ENCODE data around the gene RAPGEF4. TPM values are rescaled to one million over a fixed set of nuclear protein-coding genes. Genes with fewer than 3 reads are reported as not detected.

Gene RAPGEF4
- total RNA-seq, 4 donors from 2014 or later = 1.4 to 5.5 (median 1.8) TPM

GRCh38 chr2:172922306-172922705 is 186.7 kb downstream of the RAPGEF4 start:
- no peak overlapping the region for H3K4me3 ChIP-seq
- DNase-seq (no peak), ATAC-seq (no peak)
- intact Hi-C loops (cut with DNase I; ENCODE audit: low total_unique reads) = no loop called here
- H3K4me1 ChIP-seq = peaks cover 6 to 17% of the 10 kb centered on the region in 2 donors
- H3K9me3 ChIP-seq = no peaks in the 10 kb centered on the region
- H3K36me3 ChIP-seq = no peaks in the 10 kb centered on the region
- in situ Hi-C loops (cut with MboI; ENCODE audit: low sequenced_read_pairs in 4 of 4) = no loop called here
- H3K27ac ChIP-seq = no peak overlapping the region
- TF ChIP-seq POLR2A (IDR thresholded peaks at IDR 0.05) (no peak), CTCF (IDR thresholded peaks at IDR 0.05 in 4 of 5, conservative IDR thresholded peaks at IDR 0.05 in 1 of 5) (no peak)
- H3K27me3 ChIP-seq = no peaks in the 10 kb centered on the region

GRCh38 chr2:172922815-172923214 is 187.2 kb downstream of the RAPGEF4 start:
- in situ Hi-C loops (cut with MboI; ENCODE audit: low sequenced_read_pairs in 4 of 4) = no loop called here
- intact Hi-C loops (cut with DNase I; ENCODE audit: low total_unique reads) = no loop called here

GRCh38 chr2:172924097-172924660 is 188.5 kb downstream of the RAPGEF4 start:
- intact Hi-C loops (cut with DNase I; ENCODE audit: low total_unique reads) = no loop called here
- in situ Hi-C loops (cut with MboI; ENCODE audit: low sequenced_read_pairs in 4 of 4) = no loop called here
- no peak for ATAC-seq
- H3K36me3 ChIP-seq = no peaks in the 10 kb centered on the region
- H3K4me3 ChIP-seq = no peak overlapping the region
- peaks cover 10 to 17% of the 10 kb centered on the region in 2 donors for H3K4me1 ChIP-seq
- no peak for DNase-seq
- H3K27me3 ChIP-seq = no peaks in the 10 kb centered on the region
- H3K9me3 ChIP-seq = no peaks in the 10 kb centered on the region
- H3K27ac ChIP-seq = no peak overlapping the region
- TF ChIP-seq POLR2A (IDR thresholded peaks at IDR 0.05) (no peak), CTCF (IDR thresholded peaks at IDR 0.05 in 4 of 5, conservative IDR thresholded peaks at IDR 0.05 in 1 of 5) (no peak)

More at GRCh38 chr2:172922815-172923214, 187.2 kb downstream of the RAPGEF4 start:
- DNase-seq (no peak), ATAC-seq (no peak)
- Histone ChIP-seq H3K4me3 (no peak overlapping the region), H3K36me3 (no peaks in the 10 kb centered on the region), H3K27ac (no peak overlapping the region), H3K27me3 (no peaks in the 10 kb centered on the region), H3K9me3 (no peaks in the 10 kb centered on the region), H3K4me1 (peaks cover 10 to 17% of the 10 kb centered on the region in 2 donors)
- TF ChIP-seq POLR2A (IDR thresholded peaks at IDR 0.05) = no peak
- no peak for TF ChIP-seq CTCF (IDR thresholded peaks at IDR 0.05 in 4 of 5, conservative IDR thresholded peaks at IDR 0.05 in 1 of 5)

- Histone ChIP-seq H3K4me3 (no peak overlapping the region), H3K27ac (no peak overlapping the region), H3K9me3 (no peaks in the 10 kb centered on the region), H3K36me3 (no peaks in the 10 kb centered on the region), H3K4me1 (peaks cover 17 to 18% of the 10 kb centered on the region in 2 donors), H3K27me3 (no peaks in the 10 kb centered on the region)
- in situ Hi-C loops (cut with MboI; ENCODE audit: low sequenced_read_pairs in 4 of 4) (loop anchor here in 1 of 4 donors (25.0 kb wide), 1 partner anchor 113 kb away; no protein-coding TSS in a partner anchor), intact Hi-C loops (cut with DNase I; ENCODE audit: low total_unique reads) (no loop called here)
- DNase-seq (no peak), ATAC-seq (no peak)
- TF ChIP-seq CTCF (IDR thresholded peaks at IDR 0.05 in 4 of 5, conservative IDR thresholded peaks at IDR 0.05 in 1 of 5) (no peak), POLR2A (IDR thresholded peaks at IDR 0.05) (no peak)
Measured at GRCh38 chr2:172925600-172925999, 190.0 kb downstream of the RAPGEF4 start.
